Right atrium auricular region (tissue), 2 donors: ENCODE measurements around the gene SPG11. TPM values are rescaled to one million over a fixed set of nuclear protein-coding genes. Genes with fewer than 3 reads are reported as not detected.
A peak's percentile ranks its signal among the peaks of the same experiment; 100 is the strongest.

Experiments used
- DNase-seq: peaks from one replicate; pipeline ENCODE4 v3.0.0-alpha.2; 2019; ENCODE audit warnings: low spot score
- H3K27ac ChIP-seq, 2 donors: fragments of 200-600 bp; sonication (generic); 1 replicate in 1 of 2; 2 replicates in 1 of 2; pipeline ENCODE4 v1.5.1; 2016 to 2019
- H3K27me3 ChIP-seq, 2 donors: fragments of 200-600 bp; sonication (generic); one replicate each; pipeline versions ENCODE4 v1.5.1 to v1.6.0; 2017 to 2019
- H3K36me3 ChIP-seq: fragments of 200-600 bp; sonication (generic); one replicate; pipeline ENCODE4 v1.5.1; 2016
- H3K4me1 ChIP-seq, 2 donors: fragments of 200-600 bp; sonication (generic); one replicate each; pipeline versions ENCODE4 v1.5.1 to v1.6.0; 2017 to 2019
- H3K4me3 ChIP-seq, 2 donors: fragments of 200-600 bp; sonication (generic); 1 replicate in 1 of 2; 2 replicates in 1 of 2; pipeline ENCODE4 v1.5.1; 2017 to 2019; ENCODE audit warnings: mild to moderate bottlenecking in 1 of 2, moderate library complexity in 1 of 2
- H3K9me3 ChIP-seq, 2 donors: fragments of 200-600 bp; sonication (generic); one replicate each; pipeline ENCODE4 v1.5.1; 2019
- CTCF ChIP-seq, 2 donors: fragments of 200-600 bp; sonication (generic); IDR thresholded peaks; one replicate each; pipeline ENCODE4 v1.5.1; 2019; ENCODE audit warnings: antibody characterized with exemption in 2 of 2
- total RNA-seq, 2 donors: library from RNA; depleted of rRNA; stranded (reverse); fragments of >200 nt; gene quantifications; one replicate each; pipeline ENCODE4 v1.1.0, GENCODE V29; 2016

The SPG11 gene
- total RNA-seq, 2 donors from 2014 or later, result 34.2 to 40.1 TPM

DNA sequence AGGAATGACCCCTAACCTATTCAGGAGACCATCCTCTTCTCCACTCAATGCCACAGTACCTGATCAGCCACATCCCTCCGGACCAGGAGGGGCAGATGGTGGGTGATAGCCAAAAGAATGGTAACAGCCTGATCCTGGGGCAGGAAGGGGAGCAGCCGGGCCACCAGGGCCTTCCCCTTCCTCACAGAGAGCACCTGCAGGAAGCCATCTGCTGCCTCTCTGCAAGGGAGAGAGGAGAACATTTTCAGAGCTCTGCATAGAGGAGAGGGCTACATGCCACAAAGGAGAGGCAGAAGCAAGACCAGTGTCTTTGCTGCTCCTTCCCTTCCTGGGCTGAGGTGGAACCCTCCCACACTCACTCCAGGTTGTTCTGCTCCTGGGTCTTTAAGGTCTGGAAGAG lies 5.5 kb upstream of the SPG11 start:
- no peak for TF ChIP-seq CTCF (IDR thresholded peaks at IDR 0.05)
- DNase-seq, result no peak
- no peak overlapping the region for H3K4me3 ChIP-seq
- no peak overlapping the region for H3K27ac ChIP-seq
- H3K9me3 ChIP-seq, result no peaks in the 10 kb centered on the region
- H3K4me1 ChIP-seq, result peaks cover 0 to 5% of the 10 kb centered on the region in 2 donors
- H3K36me3 ChIP-seq, result no peaks in the 10 kb centered on the region
- H3K27me3 ChIP-seq, result no peaks in the 10 kb centered on the region

DNA sequence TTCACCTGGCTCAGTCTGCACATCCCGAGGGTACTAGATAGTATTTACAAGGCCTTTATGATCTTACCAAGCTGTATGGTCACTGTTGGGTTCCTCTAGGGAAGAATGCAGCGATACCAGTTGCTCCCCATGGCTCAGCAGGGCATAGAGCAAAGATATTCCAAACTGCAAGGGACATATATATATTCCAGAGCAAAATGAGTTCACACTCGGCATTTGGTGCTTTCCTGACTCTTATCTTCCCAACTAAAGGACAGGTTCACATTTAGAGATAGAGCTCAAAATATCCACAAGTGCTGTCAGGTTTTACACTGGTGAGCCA lies 3.5 kb upstream of the SPG11 start:
- no peak overlapping the region for H3K4me3 ChIP-seq
- H3K27ac ChIP-seq, result peak overlapping the region in 1 of 2 donors; percentile 35
- DNase-seq, result no peak
- no peaks in the 10 kb centered on the region for H3K36me3 ChIP-seq
- TF ChIP-seq CTCF (IDR thresholded peaks at IDR 0.05), result no peak
- no peaks in the 10 kb centered on the region for H3K9me3 ChIP-seq
- no peaks in the 10 kb centered on the region for H3K27me3 ChIP-seq
- peaks cover 0 to 16% of the 10 kb centered on the region in 2 donors for H3K4me1 ChIP-seq

- no peak for DNase-seq
- H3K27ac ChIP-seq, result peak overlapping the region in 1 of 2 donors; percentile 35
- H3K27me3 ChIP-seq, result no peaks in the 10 kb centered on the region
- no peaks in the 10 kb centered on the region for H3K9me3 ChIP-seq
- TF ChIP-seq CTCF (IDR thresholded peaks at IDR 0.05), result no peak
- H3K4me3 ChIP-seq, result no peak overlapping the region
- H3K4me1 ChIP-seq, result peaks cover 0 to 21% of the 10 kb centered on the region in 2 donors
- no peaks in the 10 kb centered on the region for H3K36me3 ChIP-seq
Measured at GRCh38 chr15:44666210-44667038, 3.0 kb upstream of the SPG11 start.

- peak overlapping the region; percentile 95 for H3K4me3 ChIP-seq
- TF ChIP-seq CTCF (IDR thresholded peaks at IDR 0.05), result no peak
- H3K27ac ChIP-seq, result peak overlapping the region; percentile 98 to 100
- no peaks in the 10 kb centered on the region for H3K27me3 ChIP-seq
- peak; percentile 74 for DNase-seq
- H3K4me1 ChIP-seq, result peaks cover 0 to 21% of the 10 kb centered on the region in 2 donors
- H3K9me3 ChIP-seq, result no peaks in the 10 kb centered on the region
- peaks cover 19% of the 10 kb centered on the region for H3K36me3 ChIP-seq
Measured at GRCh38 chr15:44662478-44663409, 718 bp downstream of the SPG11 start.

DNA sequence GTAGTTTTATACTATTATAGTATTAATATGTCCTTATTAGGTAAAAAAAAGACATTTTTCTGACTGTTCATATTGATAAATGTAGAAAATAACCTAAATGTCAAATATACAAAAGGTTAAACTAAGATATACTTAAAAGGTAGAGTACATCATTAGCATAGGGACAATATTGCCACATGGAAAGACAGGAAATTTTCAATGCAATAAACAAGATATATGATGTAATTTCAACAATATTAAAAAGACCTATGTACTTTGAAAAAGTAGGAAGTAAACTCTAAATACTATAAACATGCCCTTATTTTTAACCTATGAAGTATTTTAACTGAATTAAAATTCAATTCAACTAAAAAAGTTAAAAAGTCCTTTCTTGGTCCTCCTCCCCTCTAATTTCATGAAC lies 1.9 kb downstream of the SPG11 start:
- no peak for TF ChIP-seq CTCF (IDR thresholded peaks at IDR 0.05)
- Histone ChIP-seq H3K27ac (no peak overlapping the region), H3K36me3 (peaks cover 21% of the 10 kb centered on the region), H3K4me3 (no peak overlapping the region), H3K9me3 (no peaks in the 10 kb centered on the region), H3K27me3 (no peaks in the 10 kb centered on the region), H3K4me1 (peaks cover 0 to 25% of the 10 kb centered on the region in 2 donors)
- DNase-seq, result no peak
